ENCODE measurements around the gene CSAD. TPM values are rescaled to one million over a fixed set of nuclear protein-coding genes. Genes with fewer than 3 reads are reported as not detected.

CSAD gene
- total and polyA plus RNA-seq, 2 donors (not counting 1 experiment from before 2014, with no cell fraction given) = 57.0 to 64.6 TPM

DNA sequence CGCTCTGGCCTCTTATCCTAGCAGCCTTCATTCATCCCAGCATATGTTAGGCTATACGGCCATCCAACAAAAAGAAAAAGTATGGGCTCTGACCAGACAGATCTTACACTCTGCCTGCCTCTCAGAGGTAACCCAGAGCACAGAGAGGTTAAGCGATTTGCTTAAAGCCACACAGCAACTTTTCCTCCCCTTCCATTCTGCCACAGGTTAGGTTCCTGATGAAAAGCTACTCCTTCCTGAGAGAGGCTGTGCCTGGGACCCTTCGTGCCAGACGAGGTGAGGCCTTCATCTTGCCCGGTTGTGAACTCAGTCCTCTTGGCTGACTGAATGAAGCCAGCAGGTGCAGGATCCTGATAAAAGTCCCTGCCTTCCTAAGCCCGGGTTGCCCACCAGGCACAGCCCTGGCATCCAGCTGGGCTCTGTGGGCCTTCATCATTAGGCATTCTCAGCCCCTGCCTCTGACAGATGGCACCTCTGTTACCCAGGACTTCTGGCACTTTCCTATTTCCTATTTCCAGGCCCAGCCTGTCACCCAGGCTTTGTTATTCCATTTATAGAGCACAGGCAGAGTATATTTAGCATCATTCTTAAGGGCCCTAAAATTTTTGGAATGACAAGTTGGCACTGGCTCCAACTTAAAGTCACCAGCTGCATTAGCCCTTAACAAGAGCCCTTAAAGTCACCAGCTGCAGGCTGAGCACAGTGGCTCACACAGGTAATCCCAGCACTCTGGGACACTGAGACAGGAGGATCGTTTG is 64.7 kb downstream of the CSAD start:
- Histone ChIP-seq H3K36me3 (replicated peaks in 1 of 2; ENCODE audit: control extremely low read depth in 1 of 2, control insufficient read depth in 1 of 2, extremely low read depth in 1 of 2, insufficient read depth in 2 of 2, low read length in 1 of 2) (no peaks in the 10 kb centered on the region), H3K9me3 (ENCODE audit: control extremely low read depth in 1 of 3, control insufficient read depth in 2 of 3, insufficient read depth in 1 of 3, low read length in 2 of 3) (no peaks in the 10 kb centered on the region), H3K4me3 (ENCODE audit: control extremely low read depth in 1 of 5, extremely low read depth in 1 of 5, insufficient read depth in 1 of 5, low read depth in 2 of 5, low read length in 4 of 5) (no peak overlapping the region), H2AFZ (ENCODE audit: insufficient read depth, low read depth, low read length, poor library complexity, severe bottlenecking) (no peak overlapping the region), H3K79me2 (ENCODE audit: control insufficient read depth, insufficient read depth, low read length) (no peaks in the 10 kb centered on the region), H4K20me1 (ENCODE audit: control insufficient read depth, insufficient read depth, low read length, poor library complexity, severe bottlenecking) (no peaks in the 10 kb centered on the region), H3K9ac (ENCODE audit: low read length) (no peak overlapping the region), H3K4me1 (ENCODE audit: control insufficient read depth in 2 of 2, insufficient read depth in 2 of 2, low read length in 2 of 2) (no peaks in the 10 kb centered on the region), H3K4me2 (replicated peaks; ENCODE audit: low read depth, low read length, poor library complexity, severe bottlenecking) (no peak overlapping the region), H3K27me3 (replicated peaks in 1 of 4; ENCODE audit: control extremely low read depth in 1 of 4, control insufficient read depth in 3 of 4, insufficient read depth in 4 of 4, low read length in 3 of 4) (no peaks in the 10 kb centered on the region), H3K27ac (ENCODE audit: low read length in 2 of 2) (no peak overlapping the region)
- WGBS (ENCODE audit: insufficient coverage) = 96% methylated on average over 8 of the region's 8 CpGs
- POLR2A ChIA-PET = no interaction called here
- Mint-ChIP-seq H3K4me3 (no peak overlapping the region), H3K4me1 (no peaks in the 10 kb centered on the region), H3K27ac (no peak overlapping the region), H3K9me3 (ENCODE audit: insufficient read depth) (no peaks in the 10 kb centered on the region), H3K27me3 (peaks cover 4% of the 10 kb centered on the region)
- no peak for DNase-seq
- CTCF ChIA-PET = no interaction called here
- intact Hi-C loops (cut with micrococcal nuclease) = no loop called here
- ATAC-seq (ENCODE audit: low read depth) = no peak
- TF ChIP-seq EZH2 (IDR thresholded peaks at IDR 0.05; ENCODE audit: borderline replicate concordance, insufficient read depth, low read depth, low read length, poor library complexity, severe bottlenecking) = no peak
- TF ChIP-seq, protein P1, sequence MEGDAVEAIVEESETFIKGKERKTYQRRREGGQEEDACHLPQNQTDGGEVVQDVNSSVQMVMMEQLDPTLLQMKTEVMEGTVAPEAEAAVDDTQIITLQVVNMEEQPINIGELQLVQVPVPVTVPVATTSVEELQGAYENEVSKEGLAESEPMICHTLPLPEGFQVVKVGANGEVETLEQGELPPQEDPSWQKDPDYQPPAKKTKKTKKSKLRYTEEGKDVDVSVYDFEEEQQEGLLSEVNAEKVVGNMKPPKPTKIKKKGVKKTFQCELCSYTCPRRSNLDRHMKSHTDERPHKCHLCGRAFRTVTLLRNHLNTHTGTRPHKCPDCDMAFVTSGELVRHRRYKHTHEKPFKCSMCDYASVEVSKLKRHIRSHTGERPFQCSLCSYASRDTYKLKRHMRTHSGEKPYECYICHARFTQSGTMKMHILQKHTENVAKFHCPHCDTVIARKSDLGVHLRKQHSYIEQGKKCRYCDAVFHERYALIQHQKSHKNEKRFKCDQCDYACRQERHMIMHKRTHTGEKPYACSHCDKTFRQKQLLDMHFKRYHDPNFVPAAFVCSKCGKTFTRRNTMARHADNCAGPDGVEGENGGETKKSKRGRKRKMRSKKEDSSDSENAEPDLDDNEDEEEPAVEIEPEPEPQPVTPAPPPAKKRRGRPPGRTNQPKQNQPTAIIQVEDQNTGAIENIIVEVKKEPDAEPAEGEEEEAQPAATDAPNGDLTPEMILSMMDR (IDR thresholded peaks at IDR 0.05) = no peak

DNA sequence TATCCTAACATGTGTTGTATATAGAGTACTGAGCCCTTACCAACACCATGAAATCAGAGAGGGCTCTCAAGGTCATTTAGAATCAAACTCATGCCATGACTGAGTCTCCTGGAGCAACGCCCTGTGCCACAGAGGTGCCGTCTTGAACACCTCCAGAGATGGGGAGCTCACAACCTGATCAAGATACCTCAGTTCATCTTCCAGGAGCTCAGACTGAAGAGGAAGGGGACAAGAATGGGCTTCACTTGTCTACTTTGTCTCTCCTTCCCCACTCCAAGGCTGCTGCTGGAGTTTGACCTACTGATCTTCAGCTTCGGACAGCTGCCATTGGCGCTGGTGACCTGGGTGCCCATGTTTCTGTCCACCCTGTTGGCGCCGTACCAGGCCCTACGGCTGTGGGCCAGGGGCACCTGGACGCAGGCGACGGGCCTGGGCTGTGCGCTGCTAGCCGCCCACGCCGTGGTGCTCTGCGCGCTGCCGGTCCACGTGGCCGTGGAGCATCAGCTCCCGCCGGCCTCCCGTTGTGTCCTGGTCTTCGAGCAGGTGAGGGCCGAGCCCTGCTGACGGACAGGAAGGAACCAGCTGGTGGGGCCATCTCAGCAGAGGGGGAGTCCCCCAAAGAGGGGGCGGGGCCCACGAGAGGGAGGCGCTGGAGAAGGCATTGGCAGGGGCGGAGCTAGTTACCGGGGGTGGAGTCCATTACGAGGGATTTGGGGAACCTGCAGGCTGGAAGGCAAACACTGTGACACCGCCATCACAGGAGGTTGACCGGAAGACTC is 65.4 kb downstream of the CSAD start:
- no peak for TF ChIP-seq EZH2 (IDR thresholded peaks at IDR 0.05; ENCODE audit: borderline replicate concordance, insufficient read depth, low read depth, low read length, poor library complexity, severe bottlenecking)
- TF ChIP-seq, protein P1 (IDR thresholded peaks at IDR 0.05) = no peak
- H3K4me3 Mint-ChIP-seq = no peak overlapping the region
- POLR2A ChIA-PET = no interaction called here
- Histone ChIP-seq H3K27me3 (replicated peaks in 1 of 4; ENCODE audit: control extremely low read depth in 1 of 4, control insufficient read depth in 3 of 4, insufficient read depth in 4 of 4, low read length in 3 of 4) (no peaks in the 10 kb centered on the region), H3K36me3 (replicated peaks in 1 of 2; ENCODE audit: control extremely low read depth in 1 of 2, control insufficient read depth in 1 of 2, extremely low read depth in 1 of 2, insufficient read depth in 2 of 2, low read length in 1 of 2) (no peaks in the 10 kb centered on the region), H3K27ac (ENCODE audit: low read length in 2 of 2) (no peak overlapping the region), H2AFZ (ENCODE audit: insufficient read depth, low read depth, low read length, poor library complexity, severe bottlenecking) (no peak overlapping the region), H3K4me2 (replicated peaks; ENCODE audit: low read depth, low read length, poor library complexity, severe bottlenecking) (no peak overlapping the region), H4K20me1 (ENCODE audit: control insufficient read depth, insufficient read depth, low read length, poor library complexity, severe bottlenecking) (no peaks in the 10 kb centered on the region), H3K4me1 (ENCODE audit: control insufficient read depth in 2 of 2, insufficient read depth in 2 of 2, low read length in 2 of 2) (no peaks in the 10 kb centered on the region), H3K79me2 (ENCODE audit: control insufficient read depth, insufficient read depth, low read length) (no peaks in the 10 kb centered on the region), H3K9ac (ENCODE audit: low read length) (no peak overlapping the region), H3K9me3 (ENCODE audit: control extremely low read depth in 1 of 3, control insufficient read depth in 2 of 3, insufficient read depth in 1 of 3, low read length in 2 of 3) (no peaks in the 10 kb centered on the region), H3K4me3 (ENCODE audit: control extremely low read depth in 1 of 5, extremely low read depth in 1 of 5, insufficient read depth in 1 of 5, low read depth in 2 of 5, low read length in 4 of 5) (no peak overlapping the region)
- DNase-seq = no peak
- CTCF ChIA-PET = no interaction called here
- ATAC-seq (ENCODE audit: low read depth) = no peak
- no peak overlapping the region for H3K27ac Mint-ChIP-seq
- no peaks in the 10 kb centered on the region for H3K4me1 Mint-ChIP-seq
- H3K27me3 Mint-ChIP-seq = peaks cover 4% of the 10 kb centered on the region
- intact Hi-C loops (cut with micrococcal nuclease) = no loop called here
- H3K9me3 Mint-ChIP-seq (ENCODE audit: insufficient read depth) = no peaks in the 10 kb centered on the region
- WGBS (ENCODE audit: insufficient coverage) = 92% methylated on average over 33 of the region's 33 CpGs
